ENCODE results near the gene SERF2. TPM values are rescaled to one million over a fixed set of nuclear protein-coding genes. Genes with fewer than 3 reads are reported as not detected.
"Not testable (repeated sequence)": the region's sequence is repeated elsewhere in the genome, so short reads cannot be mapped to it uniquely, and the experiment has no call there.

Gene SERF2
- total RNA-seq, result 100 to 1,000 TPM; 653 to 916 (median 695) TPM

- TF ChIP-seq POLR2A (IDR thresholded peaks at IDR 0.05) (peak; percentile 98), POLR2AphosphoS5 (IDR thresholded peaks at IDR 0.05) (peak; percentile 96 to 100 (median 96))
- TF ChIP-seq, protein P1, sequence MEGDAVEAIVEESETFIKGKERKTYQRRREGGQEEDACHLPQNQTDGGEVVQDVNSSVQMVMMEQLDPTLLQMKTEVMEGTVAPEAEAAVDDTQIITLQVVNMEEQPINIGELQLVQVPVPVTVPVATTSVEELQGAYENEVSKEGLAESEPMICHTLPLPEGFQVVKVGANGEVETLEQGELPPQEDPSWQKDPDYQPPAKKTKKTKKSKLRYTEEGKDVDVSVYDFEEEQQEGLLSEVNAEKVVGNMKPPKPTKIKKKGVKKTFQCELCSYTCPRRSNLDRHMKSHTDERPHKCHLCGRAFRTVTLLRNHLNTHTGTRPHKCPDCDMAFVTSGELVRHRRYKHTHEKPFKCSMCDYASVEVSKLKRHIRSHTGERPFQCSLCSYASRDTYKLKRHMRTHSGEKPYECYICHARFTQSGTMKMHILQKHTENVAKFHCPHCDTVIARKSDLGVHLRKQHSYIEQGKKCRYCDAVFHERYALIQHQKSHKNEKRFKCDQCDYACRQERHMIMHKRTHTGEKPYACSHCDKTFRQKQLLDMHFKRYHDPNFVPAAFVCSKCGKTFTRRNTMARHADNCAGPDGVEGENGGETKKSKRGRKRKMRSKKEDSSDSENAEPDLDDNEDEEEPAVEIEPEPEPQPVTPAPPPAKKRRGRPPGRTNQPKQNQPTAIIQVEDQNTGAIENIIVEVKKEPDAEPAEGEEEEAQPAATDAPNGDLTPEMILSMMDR (IDR thresholded peaks at IDR 0.05), result no peak
- peak within 1 kb of the TSS; percentile 97 to 99 for H3K27ac ChIP-seq
- peaks cover 6 to 8% of the 10 kb centered on the region in 2 donors for H3K4me1 ChIP-seq
- H3K36me3 ChIP-seq, result no peaks in the 10 kb centered on the region
- DNase-seq (ENCODE audit: low spot score in 2 of 2), result peak; percentile 100
- peak within 1 kb of the TSS; percentile 89 to 98 (median 96) for H3K4me3 ChIP-seq
- intact Hi-C loops (cut with DNase I; ENCODE audit: low total_unique reads), result no loop called here
- H3K27me3 ChIP-seq, result no peaks in the 10 kb centered on the region
- no peaks in the 10 kb centered on the region for H3K9me3 ChIP-seq
These were observed at the start of gene SERF2 for GRCh38 chr15:43791993-43792760. Gene SERF2, plus strand, starts transcription at chr15:43792320. Its CDS starts 57 bp downstream, at chr15:43792377.

DNA sequence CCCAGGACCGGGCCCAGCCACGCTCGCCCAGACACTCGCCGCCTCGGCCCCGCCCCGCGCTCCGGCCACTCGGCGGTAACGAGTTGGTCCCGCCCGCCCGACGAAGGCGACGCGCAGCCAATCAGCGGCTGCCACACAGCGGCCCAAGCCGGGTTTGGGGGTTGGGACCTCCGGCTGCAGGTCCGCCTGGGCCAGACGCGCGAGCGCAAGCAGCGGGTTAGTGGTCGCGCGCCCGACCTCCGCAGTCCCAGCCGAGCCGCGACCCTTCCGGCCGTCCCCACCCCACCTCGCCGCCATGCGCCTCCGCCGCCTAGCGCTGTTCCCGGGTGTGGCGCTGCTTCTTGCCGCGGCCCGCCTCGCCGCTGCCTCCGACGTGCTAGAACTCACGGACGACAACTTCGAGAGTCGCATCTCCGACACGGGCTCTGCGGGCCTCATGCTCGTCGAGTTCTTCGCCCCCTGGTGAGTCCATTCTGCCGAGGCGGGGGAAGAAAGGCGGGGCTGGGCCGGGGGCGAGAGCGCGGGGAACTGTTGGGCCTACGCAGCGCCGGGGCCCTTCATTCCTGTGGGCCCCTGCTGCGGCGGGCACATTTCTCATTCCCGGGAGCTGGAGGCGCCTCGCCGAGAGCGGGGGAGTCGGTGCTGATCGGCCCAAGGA lies 45.7 kb upstream of the SERF2 start, which contains the start of gene PDIA3:
Gene PDIA3 (plus strand): TSS at position 194 of the 658 bp plus-strand sequence. CDS start 102 bp downstream, at position 296.
- H3K27me3 ChIP-seq; H3K4me1 ChIP-seq; intact Hi-C loops (cut with DNase I; ENCODE audit: low total_unique reads); H3K36me3 ChIP-seq; H3K9me3 ChIP-seq: not testable (repeated sequence)
- Histone ChIP-seq H3K4me3 (peak within 1 kb of the TSS; percentile 76 to 92 (median 77)), H3K27ac (peak within 1 kb of the TSS; percentile 93 to 96)
- peak; percentile 90 for DNase-seq (ENCODE audit: low spot score in 2 of 2)
- peak; percentile 48 to 95 (median 84) for TF ChIP-seq POLR2AphosphoS5 (IDR thresholded peaks at IDR 0.05)
- TF ChIP-seq, protein P1 (IDR thresholded peaks at IDR 0.05), result peak in 2 of 3 donors; percentile 20 to 49
- peak; percentile 90 for TF ChIP-seq POLR2A (IDR thresholded peaks at IDR 0.05)

DNA sequence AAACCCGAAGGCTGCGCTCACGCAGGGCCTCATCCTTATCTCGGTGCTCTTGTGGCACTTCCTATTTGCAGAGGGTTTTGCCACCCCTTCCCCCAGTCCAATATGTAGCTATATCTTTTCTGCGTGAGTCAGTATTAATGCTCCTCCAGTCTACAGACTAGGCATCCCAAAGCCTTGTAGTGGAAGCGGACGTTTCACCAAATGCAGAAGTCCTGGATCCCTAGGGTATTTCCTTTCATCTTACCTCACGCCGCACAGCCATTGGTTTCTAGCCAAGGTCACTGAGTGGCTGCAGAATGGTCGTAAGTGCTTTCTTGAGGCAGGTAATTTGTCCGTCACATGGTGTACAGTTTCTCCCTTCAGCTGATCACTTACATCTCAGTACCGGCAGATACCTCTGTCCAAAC lies 45.2 kb upstream of the SERF2 start:
- H3K36me3 ChIP-seq; DNase-seq (ENCODE audit: low spot score in 2 of 2); H3K9me3 ChIP-seq; intact Hi-C loops (cut with DNase I; ENCODE audit: low total_unique reads); H3K4me1 ChIP-seq; H3K27me3 ChIP-seq: not testable (repeated sequence)
- Histone ChIP-seq H3K27ac (peak overlapping the region; percentile 93 to 96), H3K4me3 (peak overlapping the region; percentile 76 to 92 (median 77))

- intact Hi-C loops (cut with DNase I; ENCODE audit: low total_unique reads), result no loop called here
- no peaks in the 10 kb centered on the region for H3K9me3 ChIP-seq
- no peak for DNase-seq (ENCODE audit: low spot score in 2 of 2)
- no peaks in the 10 kb centered on the region for H3K36me3 ChIP-seq
- H3K4me3 ChIP-seq, result peak overlapping the region in 2 of 3 donors; percentile 76 to 92
- no peak overlapping the region for H3K27ac ChIP-seq
- TF ChIP-seq POLR2A (IDR thresholded peaks at IDR 0.05) (no peak), POLR2AphosphoS5 (IDR thresholded peaks at IDR 0.05) (no peak)
- TF ChIP-seq, protein P1 (IDR thresholded peaks at IDR 0.05), result no peak
- no peaks in the 10 kb centered on the region for H3K4me1 ChIP-seq
- H3K27me3 ChIP-seq, result no peaks in the 10 kb centered on the region
These were observed 43.7 kb upstream of the SERF2 start for GRCh38 chr15:43748376-43748775.

DNA sequence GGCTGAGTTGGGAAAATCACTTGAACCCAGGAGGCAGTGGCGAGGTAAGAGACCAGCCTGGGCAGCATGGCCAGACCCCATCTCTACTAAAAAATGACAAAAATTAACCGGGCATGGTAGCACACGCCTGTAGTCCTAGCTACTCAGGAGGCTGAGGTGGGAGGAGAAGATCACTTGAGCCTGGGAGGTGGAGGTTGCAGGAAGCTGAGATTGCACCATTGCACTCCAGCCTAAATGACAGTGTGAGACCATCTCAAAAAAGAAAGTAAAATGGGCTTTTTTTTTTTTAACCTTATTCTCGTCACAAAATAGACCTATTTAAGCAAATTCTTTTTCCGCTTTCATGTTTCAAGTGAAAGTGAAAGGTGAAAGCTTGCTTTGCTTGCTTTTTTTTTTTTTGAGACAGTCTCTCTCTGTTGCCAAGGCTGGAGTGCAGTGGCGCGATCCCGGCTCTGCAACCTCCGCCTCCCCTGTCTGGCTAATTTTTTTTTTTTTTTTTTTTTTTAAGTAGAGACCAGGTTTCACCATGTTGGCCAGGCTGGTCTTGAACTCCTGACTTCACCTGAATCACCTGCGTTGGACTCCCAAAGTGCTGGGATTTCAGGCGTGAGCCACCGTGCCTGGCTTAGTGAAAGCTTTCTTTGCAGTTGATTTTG lies 42.3 kb upstream of the SERF2 start:
- Histone ChIP-seq H3K4me3 (peak overlapping the region in 2 of 3 donors; percentile 24 to 53), H3K9me3 (no peaks in the 10 kb centered on the region), H3K27me3 (no peaks in the 10 kb centered on the region), H3K36me3 (no peaks in the 10 kb centered on the region), H3K27ac (peak overlapping the region; percentile 16 to 48), H3K4me1 (no peaks in the 10 kb centered on the region)
- DNase-seq (ENCODE audit: low spot score in 2 of 2), result no peak
- TF ChIP-seq POLR2AphosphoS5 (IDR thresholded peaks at IDR 0.05), result no peak
- TF ChIP-seq POLR2A (IDR thresholded peaks at IDR 0.05), result no peak
- TF ChIP-seq, protein P1 (IDR thresholded peaks at IDR 0.05), result no peak
- intact Hi-C loops (cut with DNase I; ENCODE audit: low total_unique reads), result no loop called here

Data from breast epithelium (tissue), 4 donors.